Measurements from ENCODE around the gene NEDD8.

DNA sequence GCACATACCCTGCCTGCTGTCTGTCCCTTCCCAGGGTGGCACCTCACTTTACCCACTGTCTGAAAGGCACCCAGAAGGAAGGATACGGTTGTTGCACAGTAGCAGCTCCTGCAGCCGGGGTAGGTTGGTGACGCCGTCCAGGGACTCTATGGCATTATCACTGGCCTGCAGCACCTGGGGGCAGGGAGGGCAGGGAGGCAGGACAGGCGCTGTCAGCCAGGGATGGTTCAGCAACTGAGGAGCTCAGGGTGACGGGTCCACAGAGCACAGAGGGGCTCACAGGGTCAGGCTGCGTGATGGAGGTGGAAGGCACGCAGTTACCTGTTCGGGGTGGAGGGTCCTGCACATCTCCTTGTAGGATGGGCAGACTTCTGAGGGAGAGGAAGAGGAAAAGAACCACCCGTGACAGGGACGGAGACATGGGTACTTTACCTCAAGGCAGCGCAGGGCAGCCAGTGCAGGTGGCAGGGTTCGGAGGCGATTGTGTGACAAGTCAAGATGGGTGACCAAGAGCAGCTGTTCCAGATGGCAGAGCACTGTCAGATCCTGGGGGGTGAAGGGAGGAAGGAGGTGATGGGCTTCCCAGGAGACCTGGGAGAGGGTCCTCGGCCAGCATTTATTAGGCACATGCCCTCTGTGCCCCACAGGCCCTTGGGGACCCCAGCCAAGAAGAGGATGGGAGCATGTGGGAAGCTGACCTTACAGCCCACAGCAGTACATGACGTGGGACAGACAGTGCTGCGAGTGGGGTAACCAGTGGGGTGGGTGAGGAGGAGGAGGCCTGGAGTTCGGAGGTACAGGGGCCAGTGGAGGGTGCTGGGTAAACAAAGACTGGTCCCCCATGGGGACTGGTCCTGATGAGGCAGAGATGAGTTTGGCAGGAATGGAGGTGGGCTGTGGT, 34.4 kb upstream of the NEDD8 start:
- TF ChIP-seq REST (IDR thresholded peaks at IDR 0.05; ENCODE audit: low read depth) (no peak), TAF1 (IDR thresholded peaks at IDR 0.05; ENCODE audit: low read depth) (no peak)
- TF ChIP-seq, protein P1, sequence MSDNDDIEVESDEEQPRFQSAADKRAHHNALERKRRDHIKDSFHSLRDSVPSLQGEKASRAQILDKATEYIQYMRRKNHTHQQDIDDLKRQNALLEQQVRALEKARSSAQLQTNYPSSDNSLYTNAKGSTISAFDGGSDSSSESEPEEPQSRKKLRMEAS (IDR thresholded peaks at IDR 0.05) = no peak

Data from Ishikawa (cell line).